AG20443 (cell line): ENCODE measurements around the gene ATG2A.

Experiments used
- DNase-seq: peaks from one replicate; pipeline ENCODE4 v3.0.0; 2012; ENCODE audit warnings: low spot score, mixed read lengths

Gene ATG2A

GRCh38 chr11:64885367-64886286, 31.4 kb downstream of the ATG2A start:
- DNase-seq = no peak

DNA sequence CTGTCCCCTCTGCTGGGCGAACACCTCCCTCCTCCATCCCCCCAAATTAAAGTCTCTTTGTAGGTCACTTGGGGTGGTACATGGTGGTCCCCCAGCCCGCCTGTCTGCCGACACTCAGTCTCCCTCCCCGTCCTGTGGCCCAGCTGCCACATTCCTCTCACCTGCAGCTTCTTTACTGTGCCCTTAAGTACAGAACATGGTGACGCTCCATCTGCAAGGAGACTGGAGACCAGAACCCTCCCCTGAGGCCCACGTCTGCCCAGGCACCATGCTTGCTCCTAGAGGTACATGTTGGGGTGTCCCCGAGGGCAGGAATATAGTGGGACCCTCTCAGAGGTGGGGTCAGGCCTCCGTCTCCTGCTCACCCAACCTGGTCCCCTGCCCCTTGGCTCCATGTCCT, 33.0 kb downstream of the ATG2A start:
- DNase-seq = no peak

DNA sequence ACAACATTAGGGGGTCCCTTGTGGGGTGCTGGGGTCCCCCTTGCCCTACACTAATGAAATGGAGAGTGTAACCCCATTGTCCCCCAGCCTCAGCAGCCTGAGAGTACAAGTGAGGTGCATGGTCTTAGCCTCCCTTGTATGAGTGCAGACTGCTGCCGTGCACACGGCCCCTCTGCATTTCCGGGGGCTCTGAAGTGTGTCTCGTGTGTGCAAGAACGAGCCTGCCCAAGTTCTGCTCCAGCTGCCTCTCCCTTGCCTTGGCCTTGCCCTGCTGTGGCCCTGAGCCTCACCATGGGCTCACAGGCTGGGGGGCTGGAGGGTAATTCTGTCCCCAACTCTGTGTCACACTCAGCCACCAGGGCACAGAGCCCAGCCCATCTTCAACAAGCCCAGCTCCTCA, 33.4 kb downstream of the ATG2A start:
- DNase-seq = no peak

GRCh38 chr11:64882243-64882642, 34.8 kb downstream of the ATG2A start:
- no peak for DNase-seq

- no peak for DNase-seq
These were observed 35.5 kb downstream of the ATG2A start for GRCh38 chr11:64881476-64881875.

GRCh38 chr11:64880240-64881001, 36.6 kb downstream of the ATG2A start:
- DNase-seq = no peak

- no peak for DNase-seq
These were observed 37.6 kb downstream of the ATG2A start for GRCh38 chr11:64879244-64879900.

GRCh38 chr11:64878494-64879243, 38.3 kb downstream of the ATG2A start, which contains the start of gene EHD1:
TSS of gene EHD1 (minus strand) at chr11:64878621. CDS start at chr11:64878464, 157 bp downstream.
- peak; percentile 99 for DNase-seq

DNA sequence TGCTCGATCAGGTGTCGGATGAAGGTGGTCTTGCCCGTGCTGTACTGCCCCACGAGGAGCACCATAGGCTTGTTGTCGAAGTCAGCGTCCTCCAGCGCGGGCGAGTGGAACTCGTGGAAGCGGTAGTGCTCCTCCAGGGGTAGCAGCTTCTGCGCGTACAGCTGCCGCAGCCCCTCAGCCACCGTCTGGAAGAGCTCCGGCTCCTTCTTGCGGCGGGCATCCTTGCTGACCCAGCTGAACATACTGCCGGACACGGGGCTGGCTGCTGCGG, 38.9 kb downstream of the ATG2A start:
- DNase-seq = no peak

DNA sequence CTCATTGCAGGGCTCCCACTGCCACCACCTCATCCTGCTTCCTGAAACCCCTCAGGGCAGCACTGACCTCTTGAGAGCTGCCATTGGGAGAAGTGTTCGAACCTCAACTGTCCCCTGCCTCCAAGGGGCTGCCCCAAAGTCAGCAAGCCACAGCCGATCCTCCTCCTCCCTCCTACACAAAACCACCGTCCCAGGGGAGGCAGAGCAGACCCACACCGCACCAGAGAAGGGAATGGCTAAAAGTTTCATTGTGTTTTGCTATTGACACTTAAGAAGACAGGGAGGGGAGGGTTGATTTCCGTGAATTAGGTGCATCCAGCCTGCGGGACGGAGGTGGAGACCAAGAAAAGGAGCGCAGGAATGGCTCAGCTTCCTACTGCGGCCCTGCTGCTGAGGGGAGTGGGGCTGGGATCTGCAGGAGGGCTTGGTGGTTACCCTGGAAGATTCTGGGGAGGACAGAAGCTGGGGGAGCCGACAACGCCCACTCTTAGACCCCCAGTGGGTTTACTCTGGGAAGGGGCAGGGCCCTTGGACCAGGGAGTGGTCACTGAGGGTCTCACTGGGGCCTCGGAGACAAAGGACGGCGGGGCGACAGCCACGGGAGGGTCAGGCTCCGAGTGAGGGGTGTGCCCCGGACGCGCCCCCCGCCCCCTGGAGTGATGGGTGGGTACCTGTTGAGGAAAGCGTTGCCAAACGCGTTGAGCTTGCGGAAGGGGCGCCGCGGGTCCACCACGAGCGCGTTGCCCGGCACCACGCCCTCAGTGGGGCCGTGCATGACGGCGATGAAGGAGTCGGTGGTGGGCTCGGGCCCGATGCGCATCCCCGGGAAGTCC, 39.4 kb downstream of the ATG2A start:
- no peak for DNase-seq

DNA sequence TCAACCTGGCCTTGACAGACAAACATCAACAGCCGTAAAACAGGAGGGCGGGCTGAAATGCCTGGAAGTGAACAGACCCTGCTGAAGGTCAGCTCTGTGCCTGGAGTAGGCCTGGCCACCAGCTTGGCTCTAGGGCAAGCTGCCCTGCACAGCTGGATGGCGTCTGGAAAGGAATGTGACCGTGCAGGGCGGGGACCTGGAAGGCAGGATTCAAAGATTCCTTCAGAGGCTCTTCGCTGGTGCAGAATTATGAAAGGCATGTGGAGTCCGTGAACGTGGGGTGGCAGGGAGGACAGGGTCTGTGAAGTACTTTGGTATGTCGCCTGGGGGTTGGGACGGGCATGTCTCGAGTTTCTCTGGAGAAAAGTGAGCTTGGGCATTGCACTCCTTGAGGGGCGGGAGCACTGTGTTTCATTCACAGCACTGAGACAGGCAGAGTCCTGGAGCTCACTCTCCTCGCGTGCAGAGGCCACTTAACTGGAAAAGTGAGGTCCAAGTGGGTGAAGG, 40.1 kb downstream of the ATG2A start:
- DNase-seq = peak; percentile 75

DNA sequence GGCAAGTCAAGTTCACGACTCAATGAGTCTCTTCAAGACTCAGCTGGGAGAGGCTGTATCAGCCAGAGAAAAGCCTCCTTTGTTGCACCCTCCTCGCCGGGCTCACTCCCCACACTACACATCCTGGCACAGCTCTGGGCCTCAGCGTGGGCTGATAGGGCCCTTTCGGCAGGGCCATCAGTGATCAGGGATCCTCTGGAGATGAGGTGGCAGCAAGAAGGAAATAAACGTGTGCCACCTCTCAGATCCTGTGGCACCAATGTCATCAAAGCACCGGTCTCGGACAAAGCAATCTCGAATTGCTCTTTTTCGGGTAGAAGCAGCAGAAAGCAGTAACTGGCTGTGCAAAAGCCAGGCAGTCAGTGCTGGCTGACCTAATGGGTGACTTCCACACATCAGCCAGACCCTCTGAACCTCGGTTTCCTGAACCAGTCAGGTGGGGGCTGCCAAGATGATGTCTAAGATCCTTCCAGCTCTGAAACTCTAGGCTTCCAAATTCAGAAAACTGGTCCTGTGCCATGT, 40.7 kb downstream of the ATG2A start:
- DNase-seq = no peak

DNA sequence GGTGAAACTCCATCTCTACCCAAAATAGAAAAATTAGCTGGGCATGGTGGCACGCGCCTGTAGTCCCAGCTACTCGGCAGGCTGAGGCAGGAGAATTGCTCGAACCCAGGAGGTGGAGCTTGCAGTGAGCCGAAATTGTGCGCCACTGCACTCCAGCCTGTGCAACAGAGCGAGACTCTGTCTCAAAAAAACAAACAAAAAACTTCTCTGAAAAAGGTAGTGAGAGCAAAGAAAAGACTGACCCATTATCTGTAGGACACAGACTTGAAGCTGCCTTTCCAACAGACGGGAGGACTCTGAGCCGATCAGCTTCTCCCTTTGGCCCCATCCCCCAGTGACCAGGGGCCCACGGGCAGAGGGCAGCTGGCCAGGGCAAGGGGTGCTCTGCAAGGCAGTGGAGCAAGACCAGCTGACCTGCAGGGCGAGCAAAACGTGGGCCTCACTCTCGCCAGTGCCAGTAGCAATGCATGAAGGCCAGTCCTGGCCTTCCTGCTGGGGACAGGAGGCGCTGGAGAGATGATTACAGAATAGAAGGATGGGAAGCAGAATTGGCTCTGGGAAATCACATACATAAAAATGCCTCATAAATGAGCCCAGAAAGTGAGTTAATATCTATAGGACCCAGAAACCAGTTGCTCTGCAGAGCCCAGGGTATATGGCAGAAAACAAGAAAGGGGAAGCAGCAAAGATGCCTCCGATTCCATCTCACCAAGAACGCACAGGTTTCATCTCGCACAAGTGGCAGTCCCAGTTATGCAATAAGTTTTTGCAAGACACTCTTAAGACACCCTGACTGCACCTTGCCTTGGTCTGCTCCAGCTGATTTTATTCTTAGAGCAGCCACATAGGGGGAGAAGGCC, 41.4 kb downstream of the ATG2A start:
- DNase-seq = no peak

- no peak for DNase-seq
These were observed 42.4 kb downstream of the ATG2A start for GRCh38 chr11:64874308-64875240.

- no peak for DNase-seq
These were observed 44.1 kb downstream of the ATG2A start for GRCh38 chr11:64872790-64873488.

GRCh38 chr11:64871492-64871891, 45.5 kb downstream of the ATG2A start:
- no peak for DNase-seq

- no peak for DNase-seq
These were observed 46.0 kb downstream of the ATG2A start for GRCh38 chr11:64870893-64871466.
